HL-60 (cell line): Measurements from ENCODE around the gene TACC2.

ENCODE experiments used
- DNase-seq, 2 experiments: peaks; one replicate each; pipeline ENCODE4 v3.0.0-alpha.2; 2010 to 2020; ENCODE audit warnings: low read depth in 1 of 2, low spot score in 1 of 2
- H3K27ac ChIP-seq: fragments of 250-450 bp; sonication (Bioruptor Pico); replicated peaks from 2 replicates; pipeline ENCODE4 v1.5.1; 2020; ENCODE audit warnings: mild to moderate bottlenecking, moderate library complexity
- H3K27me3 ChIP-seq: fragments of 250-450 bp; sonication (Bioruptor Pico); 2 replicates; pipeline ENCODE4 v1.5.1; 2021; ENCODE audit warnings: mild to moderate bottlenecking, moderate library complexity; ENCODE audit not compliant: insufficient read depth, poor library complexity, severe bottlenecking
- H3K4me3 ChIP-seq: replicated peaks from 2 replicates; pipeline ENCODE4 v1.5.1; 2011; ENCODE audit warnings: mild to moderate bottlenecking, control low read depth, low read length; ENCODE audit not compliant: insufficient read depth
- CTCF ChIP-seq: IDR thresholded peaks from one replicate; pipeline ENCODE4 v1.5.1; 2011; ENCODE audit warnings: low read length, control low read depth, inconsistent platforms; ENCODE audit not compliant: insufficient read depth
- GABPA ChIP-seq: IDR thresholded peaks from 2 replicates; pipeline ENCODE4 v1.6.1; 2012; ENCODE audit warnings: low read depth
- POLR2AphosphoS5 ChIP-seq: IDR thresholded peaks from 2 replicates; pipeline ENCODE4 v1.6.1; 2012; ENCODE audit warnings: low read depth
- REST ChIP-seq: IDR thresholded peaks from 2 replicates; pipeline ENCODE4 v1.6.1; 2012; ENCODE audit warnings: low read depth; ENCODE audit not compliant: insufficient replicate concordance
- SPI1 ChIP-seq: IDR thresholded peaks from 2 replicates; pipeline ENCODE4 v1.6.1; 2012; ENCODE audit warnings: low read depth, mild to moderate bottlenecking, borderline replicate concordance

The TACC2 gene

GRCh38 chr10:122001698-122002097 lies 12.7 kb downstream of the TACC2 start:
- H3K27ac ChIP-seq: no peak overlapping the region
- TF ChIP-seq REST: no peak
- TF ChIP-seq POLR2AphosphoS5: no peak
- TF ChIP-seq CTCF: no peak
- no peak for TF ChIP-seq SPI1
- no peak for TF ChIP-seq GABPA
- H3K27me3 ChIP-seq: no peaks in the 10 kb centered on the region
- no peak overlapping the region for H3K4me3 ChIP-seq
- no peak for DNase-seq

GRCh38 chr10:122007415-122007814 lies 18.5 kb downstream of the TACC2 start:
- no peak overlapping the region for H3K4me3 ChIP-seq
- no peak overlapping the region for H3K27ac ChIP-seq
- H3K27me3 ChIP-seq: no peaks in the 10 kb centered on the region
- TF ChIP-seq POLR2AphosphoS5 (no peak), SPI1 (no peak), REST (no peak), CTCF (no peak), GABPA (no peak)
- no peak for DNase-seq

GRCh38 chr10:122010405-122011050 lies 21.6 kb downstream of the TACC2 start:
- H3K27me3 ChIP-seq: no peaks in the 10 kb centered on the region
- DNase-seq: no peak
- no peak overlapping the region for H3K27ac ChIP-seq
- no peak overlapping the region for H3K4me3 ChIP-seq
- TF ChIP-seq POLR2AphosphoS5 (no peak), SPI1 (no peak), GABPA (no peak), CTCF (no peak), REST (no peak)
